Caco-2 (cell line): ENCODE results near the gene HNF1B. TPM values are rescaled to one million over a fixed set of nuclear protein-coding genes. Genes with fewer than 3 reads are reported as not detected.

Experiments used
- BruUV-seq: library from RNA; stranded (reverse); fragments of 400-500 nt; replicated peaks from 2 replicates; lab custom pipeline; 2021; lab: Mats Ljungman, UMichigan
- CTCF ChIA-PET: fragments of 300-600 bp; sonication (Branson Sonifier 250); formaldehyde crosslinking; loops from one replicate; lab custom pipeline; 2022; ENCODE audit warnings: antibody characterized with exemption; lab: Charles Lee
- POLR2A ChIA-PET: fragments of 300-600 bp; sonication (Branson Sonifier 250); formaldehyde crosslinking; loops from one replicate; lab custom pipeline; 2022; ENCODE audit warnings: antibody characterized with exemption; lab: Charles Lee
- DNase-seq, 2 experiments: peaks; one replicate each; pipeline versions ENCODE4 v3.0.0 to v3.0.0-alpha.2; 2020 to 2022
- H3K27me3 ChIP-seq: replicated peaks from 2 replicates; pipeline ENCODE4 v1.6.0; 2011; ENCODE audit warnings: low read length; ENCODE audit not compliant: control insufficient read depth, insufficient read depth
- H3K36me3 ChIP-seq: 2 replicates; pipeline ENCODE4 v1.5.1; 2011; ENCODE audit warnings: low read length; ENCODE audit not compliant: control insufficient read depth, insufficient read depth
- H3K4me1 ChIP-seq: fragments of 250-450 bp; sonication (Bioruptor Pico); 2 replicates; pipeline ENCODE4 v1.5.1; 2020; ENCODE audit warnings: mild to moderate bottlenecking
- H3K4me3 ChIP-seq: 2 replicates; pipeline ENCODE4 v1.5.1; 2011; ENCODE audit warnings: low read depth, mild to moderate bottlenecking, control low read depth, low read length
- H3K9me3 ChIP-seq: fragments of 250-450 bp; sonication (Bioruptor Pico); 2 replicates; pipeline ENCODE4 v1.5.1; 2020; ENCODE audit warnings: mild to moderate bottlenecking, moderate library complexity
- H3K27ac Mint-ChIP-seq: one replicate; pipeline ENCODE4 v1.8.0; 2022; ENCODE audit warnings: mixed read lengths; ENCODE audit not compliant: unreplicated experiment
- H3K27me3 Mint-ChIP-seq: one replicate; pipeline ENCODE4 v1.8.0; 2022; ENCODE audit warnings: mixed read lengths; ENCODE audit not compliant: insufficient read depth, unreplicated experiment
- H3K36me3 Mint-ChIP-seq: one replicate; pipeline ENCODE4 v1.8.0; 2022; ENCODE audit warnings: mild to moderate bottlenecking, mixed read lengths; ENCODE audit not compliant: insufficient read depth, unreplicated experiment
- H3K4me1 Mint-ChIP-seq: one replicate; pipeline ENCODE4 v1.8.0; 2022; ENCODE audit warnings: low read depth, mixed read lengths; ENCODE audit not compliant: unreplicated experiment
- H3K4me3 Mint-ChIP-seq: one replicate; pipeline ENCODE4 v1.8.0; 2022; ENCODE audit warnings: mild to moderate bottlenecking, moderate library complexity, mixed read lengths; ENCODE audit not compliant: unreplicated experiment
- H3K9me3 Mint-ChIP-seq: one replicate; pipeline ENCODE4 v1.8.0; 2022; ENCODE audit warnings: mixed read lengths; ENCODE audit not compliant: unreplicated experiment
- CTCF ChIP-seq, 2 experiments: fragments of 200-600 bp in 1 of 2; IDR thresholded peaks; 1 replicate in 1 of 2; 2 replicates in 1 of 2; pipeline versions ENCODE4 v1.5.1 to v1.8.0; 2011 to 2022; ENCODE audit warnings: antibody characterized with exemption in 1 of 2, control low read depth in 1 of 2, inconsistent platforms in 1 of 2, low read depth in 1 of 2, low read length in 1 of 2, mild to moderate bottlenecking in 1 of 2, moderate library complexity in 1 of 2; ENCODE audit not compliant: insufficient read depth in 1 of 2, severe bottlenecking in 1 of 2, unreplicated experiment in 1 of 2
- intact Hi-C: fragments of 100-400 bp; cut with micrococcal nuclease; formaldehyde crosslinking; loops from one replicate; pipeline ENCODE4 v1.10.0; 2022; ENCODE audit not compliant: unreplicated experiment
- total RNA-seq: library from RNA; stranded (reverse); gene quantifications from 2 replicates; pipeline ENCODE4 v1.2.3, GENCODE V29; 2022

HNF1B gene
- total RNA-seq, 1 experiment from 2014 or later, result 36.9 TPM

GRCh38 chr17:37789021-37789565, 44.2 kb upstream of the HNF1B start:
- no TSS peak for BruUV-seq
- CTCF ChIA-PET, result no interaction called here

GRCh38 chr17:37788526-37788925, 43.7 kb upstream of the HNF1B start:
- H3K4me3 Mint-ChIP-seq, result no peak overlapping the region
- ChIA-PET CTCF (no interaction called here), POLR2A (no interaction called here)
- Histone ChIP-seq H3K27me3 (no peaks in the 10 kb centered on the region), H3K4me1 (peaks cover 13% of the 10 kb centered on the region), H3K9me3 (no peaks in the 10 kb centered on the region), H3K4me3 (no peak overlapping the region), H3K36me3 (no peaks in the 10 kb centered on the region)
- intact Hi-C loops, result no loop called here
- no peaks in the 10 kb centered on the region for H3K9me3 Mint-ChIP-seq
- BruUV-seq, result no TSS peak
- H3K27me3 Mint-ChIP-seq, result peaks cover 2% of the 10 kb centered on the region
- no peak overlapping the region for H3K27ac Mint-ChIP-seq
- peaks cover 17% of the 10 kb centered on the region for H3K4me1 Mint-ChIP-seq
- DNase-seq, result no peak
- no peak for TF ChIP-seq CTCF (IDR thresholded peaks at IDR 0.05; ENCODE audit: insufficient read depth in 1 of 2, low read depth in 1 of 2, low read length in 1 of 2, severe bottlenecking in 1 of 2, unreplicated experiment in 1 of 2)
- no peaks in the 10 kb centered on the region for H3K36me3 Mint-ChIP-seq

More at GRCh38 chr17:37789021-37789565, 44.2 kb upstream of the HNF1B start:
- no peaks in the 10 kb centered on the region for H3K27me3 Mint-ChIP-seq
- no peaks in the 10 kb centered on the region for H3K9me3 Mint-ChIP-seq
- H3K36me3 Mint-ChIP-seq, result no peaks in the 10 kb centered on the region
- Histone ChIP-seq H3K27me3 (no peaks in the 10 kb centered on the region), H3K9me3 (no peaks in the 10 kb centered on the region), H3K4me3 (no peak overlapping the region), H3K36me3 (no peaks in the 10 kb centered on the region), H3K4me1 (peaks cover 13% of the 10 kb centered on the region)
- POLR2A ChIA-PET, result no interaction called here
- no peak overlapping the region for H3K27ac Mint-ChIP-seq
- no peak for DNase-seq
- intact Hi-C loops, result no loop called here
- H3K4me1 Mint-ChIP-seq, result peaks cover 22% of the 10 kb centered on the region
- H3K4me3 Mint-ChIP-seq, result no peak overlapping the region
- TF ChIP-seq CTCF (IDR thresholded peaks at IDR 0.05; ENCODE audit: insufficient read depth in 1 of 2, low read depth in 1 of 2, low read length in 1 of 2, severe bottlenecking in 1 of 2, unreplicated experiment in 1 of 2), result no peak

- Mint-ChIP-seq H3K9me3 (no peaks in the 10 kb centered on the region), H3K4me1 (peaks cover 12% of the 10 kb centered on the region), H3K36me3 (no peaks in the 10 kb centered on the region), H3K27me3 (peaks cover 3% of the 10 kb centered on the region), H3K27ac (no peak overlapping the region), H3K4me3 (no peak overlapping the region)
- Histone ChIP-seq H3K4me3 (no peak overlapping the region), H3K4me1 (peaks cover 13% of the 10 kb centered on the region), H3K27me3 (no peaks in the 10 kb centered on the region), H3K36me3 (no peaks in the 10 kb centered on the region), H3K9me3 (no peaks in the 10 kb centered on the region)
- POLR2A ChIA-PET, result interaction anchor here (0.9 to 1.0 kb wide), 2 partner anchors 42 to 178 kb away, joined by 3 read pairs; partner anchors contain the start of gene SYNRG
- TF ChIP-seq CTCF (IDR thresholded peaks at IDR 0.05; ENCODE audit: insufficient read depth in 1 of 2, low read depth in 1 of 2, low read length in 1 of 2, severe bottlenecking in 1 of 2, unreplicated experiment in 1 of 2), result no peak
- BruUV-seq, result no TSS peak
- CTCF ChIA-PET, result interaction anchor here (0.6 to 1.3 kb wide), 2 partner anchors 29 to 43 kb away, joined by 3 to 5 read pairs; no protein-coding TSS in a partner anchor
- DNase-seq, result peak; percentile 34 to 42
- intact Hi-C loops, result no loop called here
These were observed 42.3 kb upstream of the HNF1B start for GRCh38 chr17:37787055-37787757.
